Measurements from ENCODE around the gene TMPRSS4. TPM values are rescaled to one million over a fixed set of nuclear protein-coding genes. Genes with fewer than 3 reads are reported as not detected.
A peak's percentile ranks its signal among the peaks of the same experiment; 100 is the strongest.

The TMPRSS4 gene
- total RNA-seq, 1 donor from 2014 or later, result not detected

DNA sequence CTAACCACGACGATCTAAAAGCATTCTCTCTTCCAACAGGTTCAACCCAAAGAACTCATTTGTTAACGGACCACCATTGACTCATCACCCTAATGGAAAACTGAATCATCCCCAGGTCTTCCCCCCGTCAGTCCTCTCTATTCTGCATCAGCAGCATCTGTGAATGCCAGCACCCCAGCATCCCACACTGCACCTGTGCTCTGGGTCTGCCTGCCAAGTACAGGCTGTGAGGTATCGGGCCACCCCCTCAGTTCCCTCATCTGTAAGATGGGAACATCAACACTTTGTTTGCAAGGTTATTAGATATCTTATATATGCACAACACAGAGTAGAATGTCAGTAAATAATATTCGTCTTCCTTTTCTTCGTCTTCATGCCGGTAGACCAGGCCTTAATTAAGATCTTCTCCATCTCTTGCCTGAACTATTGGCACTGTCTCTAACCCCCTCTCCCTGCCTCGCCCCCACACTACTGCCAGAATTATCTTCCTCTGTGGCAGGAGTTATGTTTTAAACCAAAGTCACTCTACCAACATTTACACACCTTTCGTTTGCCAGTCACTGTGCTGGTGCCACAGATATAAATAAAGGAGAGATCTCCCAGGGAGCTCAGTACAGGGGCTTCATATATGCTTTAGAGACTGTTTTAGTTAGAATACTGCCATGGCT is 7.8 kb upstream of the TMPRSS4 start:
- DNase-seq (ENCODE audit: missing footprints), result no peak
- no peak for ATAC-seq
- intact Hi-C loops (cut with DNase I), result no loop called here

DNA sequence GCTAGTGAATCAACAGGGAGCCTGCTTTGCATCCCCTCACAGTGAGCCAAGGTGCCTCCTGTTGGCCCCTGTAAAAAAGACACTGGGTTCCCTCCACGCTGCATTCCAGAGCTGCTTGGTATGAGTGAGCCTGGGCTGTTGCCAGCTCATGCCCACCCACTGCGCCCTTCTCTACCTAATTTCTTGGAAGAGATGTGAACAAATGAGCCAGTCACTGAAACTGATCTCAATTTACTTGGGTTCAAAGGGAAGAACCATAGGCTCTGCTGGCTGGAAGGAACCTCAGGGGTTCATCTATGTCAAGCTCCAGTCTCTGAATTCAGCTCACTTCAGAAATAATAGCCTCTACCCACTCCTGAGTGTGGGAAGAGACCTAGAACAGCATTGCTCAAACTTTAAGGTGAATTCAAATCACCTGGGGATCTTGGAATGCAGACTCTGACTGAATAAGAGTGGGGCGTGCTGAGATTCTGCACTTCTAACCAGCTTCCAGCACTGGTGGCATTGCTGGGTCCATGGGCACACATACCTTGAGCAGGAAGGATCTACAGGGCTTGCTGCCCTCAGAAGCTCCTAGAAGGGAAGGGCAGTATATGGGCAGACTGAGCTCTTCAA is 5.4 kb upstream of the TMPRSS4 start:
- ATAC-seq, result no peak
- no peak for DNase-seq (ENCODE audit: missing footprints)
- intact Hi-C loops (cut with DNase I), result no loop called here

DNA sequence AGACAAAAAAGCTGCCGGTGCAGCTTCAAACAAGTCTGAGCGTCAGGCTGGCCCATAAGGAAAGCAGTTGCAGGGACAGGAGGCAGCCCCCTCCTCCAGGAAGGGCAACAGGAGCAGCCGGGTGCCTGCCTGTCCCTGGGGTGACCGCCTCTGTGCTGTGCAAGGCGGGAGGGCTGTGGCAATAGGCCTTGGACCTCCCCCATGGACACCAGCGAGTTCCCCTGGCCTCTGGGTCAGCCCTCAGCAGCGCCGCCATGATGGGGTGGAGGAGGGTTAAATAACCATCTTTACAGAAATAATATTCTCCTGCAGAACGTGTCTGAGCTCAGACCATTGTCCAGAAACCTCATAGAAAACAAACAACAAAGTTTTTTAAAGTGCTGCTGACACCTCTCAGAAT is 3.3 kb upstream of the TMPRSS4 start:
- DNase-seq (ENCODE audit: missing footprints) (no peak), ATAC-seq (no peak)
- intact Hi-C loops (cut with DNase I), result no loop called here

DNA sequence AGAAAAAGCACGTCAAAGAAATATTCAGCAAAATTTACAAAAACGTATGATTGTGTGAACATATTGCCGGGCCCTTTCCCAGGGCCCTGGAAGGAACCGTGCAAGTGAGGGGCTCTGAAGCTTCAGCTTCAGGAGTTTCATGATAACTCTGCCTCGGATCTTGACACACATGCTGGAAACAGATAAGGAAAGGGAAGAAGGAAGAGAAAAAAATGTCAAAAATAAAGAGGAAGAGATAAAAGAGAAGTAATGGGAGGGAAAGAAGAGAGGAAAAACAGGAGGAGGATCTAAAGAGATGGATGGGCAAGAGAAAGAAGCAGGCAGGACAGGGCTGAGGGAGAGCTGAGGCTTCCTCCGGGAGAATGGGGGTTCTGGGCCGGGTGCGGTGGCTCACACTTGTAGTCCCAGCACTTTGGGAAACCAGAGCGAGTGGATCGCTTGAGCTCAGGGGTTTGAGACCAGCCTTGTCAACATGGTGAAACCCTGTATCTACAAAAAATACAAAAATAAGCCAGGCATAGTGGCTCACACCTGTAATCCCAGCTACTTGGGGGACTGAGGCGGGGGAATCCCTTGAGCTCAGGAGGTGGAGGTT is 2.7 kb upstream of the TMPRSS4 start:
- DNase-seq (ENCODE audit: missing footprints) (no peak), ATAC-seq (no peak)
- intact Hi-C loops (cut with DNase I), result no loop called here

DNA sequence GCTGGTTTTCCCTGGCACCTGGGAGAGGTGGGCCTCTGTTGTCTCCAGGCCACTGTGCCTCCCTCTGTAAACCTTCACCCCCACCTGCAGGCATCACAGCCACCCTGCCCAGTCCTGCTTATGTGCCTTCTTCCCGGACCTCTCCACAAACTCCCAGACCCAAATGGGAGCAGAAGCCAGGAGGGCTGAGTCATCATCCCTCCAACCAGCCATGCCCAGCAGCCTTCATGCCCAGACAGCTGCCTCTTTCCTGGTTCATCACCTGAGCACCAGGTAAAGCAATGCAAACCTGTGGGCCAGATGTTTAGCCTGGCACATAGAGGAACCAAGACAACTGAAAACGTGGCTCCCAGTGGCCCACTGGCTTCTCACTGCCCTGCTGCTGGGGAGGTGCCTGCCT is 2.1 kb upstream of the TMPRSS4 start:
- DNase-seq (ENCODE audit: missing footprints) (no peak), ATAC-seq (no peak)
- intact Hi-C loops (cut with DNase I), result no loop called here

DNA sequence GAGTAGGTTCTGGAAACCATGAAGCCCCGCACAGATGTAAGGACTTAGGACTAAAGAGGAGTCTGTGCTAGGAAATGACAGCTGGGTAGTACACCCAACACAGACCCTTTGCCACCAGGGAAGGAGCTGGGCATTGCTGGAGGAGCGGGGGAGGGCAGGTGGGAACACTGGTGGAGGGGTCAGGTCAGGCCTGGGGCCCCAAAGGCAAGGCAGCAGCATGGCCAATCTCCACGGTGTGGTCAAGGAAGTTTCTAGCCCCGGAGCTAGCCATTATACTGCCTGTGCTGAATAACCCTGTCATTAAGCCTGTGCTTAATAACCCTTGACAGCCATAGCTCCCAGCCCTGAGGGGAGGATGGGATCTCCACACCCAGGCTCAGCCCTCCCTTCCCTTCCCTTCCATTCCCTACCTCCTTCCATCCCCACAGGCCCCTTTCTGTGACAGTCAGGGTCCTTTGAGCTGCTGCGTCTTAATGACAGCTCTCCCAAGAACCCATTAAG is 2.1 kb downstream of the TMPRSS4 start:
- DNase-seq (ENCODE audit: missing footprints), result no peak

DNA sequence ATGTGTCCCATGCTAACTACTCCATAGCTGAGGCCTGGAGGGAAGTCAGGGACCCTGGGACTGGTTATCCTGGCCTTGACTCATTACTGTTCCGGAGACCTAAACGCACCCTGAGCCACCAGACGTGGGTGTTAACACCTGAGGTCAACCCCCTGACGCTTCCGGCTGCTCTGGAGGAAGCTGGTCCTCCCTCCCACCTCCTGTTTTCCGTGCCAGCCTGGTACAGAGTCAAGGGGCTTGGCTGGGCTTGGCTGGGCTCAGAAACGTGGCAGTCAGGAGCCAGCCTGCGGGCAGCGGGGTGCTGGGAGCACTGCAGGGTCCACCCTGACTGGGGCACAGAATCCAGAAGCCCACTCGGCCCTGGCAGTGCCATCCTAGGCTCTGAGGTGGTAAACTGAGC is 2.6 kb downstream of the TMPRSS4 start:
- no peak for ATAC-seq
- intact Hi-C loops (cut with DNase I), result no loop called here
- no peak for DNase-seq (ENCODE audit: missing footprints)

More for the DNA sequence above, 2.1 kb downstream of the TMPRSS4 start:
- intact Hi-C loops (cut with DNase I), result no loop called here
- ATAC-seq, result no peak

DNA sequence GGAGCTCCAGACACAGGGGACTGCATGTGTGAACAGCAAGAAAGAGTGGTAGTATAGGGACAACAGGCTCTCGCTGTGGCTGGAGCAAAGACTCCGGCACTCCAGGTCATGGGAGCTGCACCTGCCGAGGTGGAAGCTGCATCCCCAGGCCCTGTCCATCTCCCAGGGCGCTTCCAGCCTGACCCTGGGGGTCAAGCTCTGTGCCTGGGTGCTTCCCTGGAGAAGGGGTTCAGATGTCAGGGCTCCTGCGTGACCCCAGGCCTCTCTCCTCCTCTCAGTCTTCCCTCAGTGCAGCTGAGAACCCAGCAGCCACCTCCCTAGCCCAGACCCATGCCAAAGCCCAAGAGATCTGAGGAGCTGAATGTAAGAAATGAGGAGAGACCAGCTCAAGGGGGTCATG is 3.4 kb downstream of the TMPRSS4 start:
- intact Hi-C loops (cut with DNase I), result no loop called here
- no peak for DNase-seq (ENCODE audit: missing footprints)
- ATAC-seq, result no peak

DNA sequence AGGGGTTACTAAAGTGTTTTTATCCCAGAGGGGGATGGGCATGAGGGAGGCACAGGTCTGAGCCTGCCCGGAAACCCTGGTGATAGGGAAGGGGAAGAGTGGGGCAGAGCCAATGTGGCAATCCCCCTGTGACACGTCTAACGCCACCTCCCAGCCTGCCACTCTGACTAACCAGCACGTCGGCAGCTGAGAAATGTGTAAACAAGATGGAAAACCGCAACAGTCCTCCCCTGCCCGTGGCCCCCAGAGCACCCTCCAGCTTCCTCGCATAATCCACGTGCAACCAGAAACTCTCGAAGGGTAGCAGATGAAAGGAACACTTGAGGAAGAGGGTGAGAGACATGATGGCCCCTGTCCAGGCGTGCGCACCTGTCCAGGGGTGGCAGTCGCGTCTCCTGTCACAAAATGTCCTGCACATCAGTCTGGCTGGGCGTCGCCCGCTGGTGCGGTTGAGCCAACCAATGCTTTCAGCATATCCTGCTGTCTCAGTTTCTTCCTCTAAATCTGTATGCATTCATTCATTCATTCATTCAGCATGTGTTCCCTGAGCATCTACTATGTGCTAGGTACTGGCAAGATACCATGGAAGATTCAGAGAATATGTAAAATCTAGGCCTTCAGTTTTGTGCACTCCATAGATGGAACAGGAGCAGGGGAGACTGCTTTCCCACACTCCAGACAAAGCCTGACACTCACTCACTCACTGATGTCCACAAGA is 4.5 kb downstream of the TMPRSS4 start:
- intact Hi-C loops (cut with DNase I), result no loop called here
- no peak for DNase-seq (ENCODE audit: missing footprints)
- no peak for ATAC-seq

DNA sequence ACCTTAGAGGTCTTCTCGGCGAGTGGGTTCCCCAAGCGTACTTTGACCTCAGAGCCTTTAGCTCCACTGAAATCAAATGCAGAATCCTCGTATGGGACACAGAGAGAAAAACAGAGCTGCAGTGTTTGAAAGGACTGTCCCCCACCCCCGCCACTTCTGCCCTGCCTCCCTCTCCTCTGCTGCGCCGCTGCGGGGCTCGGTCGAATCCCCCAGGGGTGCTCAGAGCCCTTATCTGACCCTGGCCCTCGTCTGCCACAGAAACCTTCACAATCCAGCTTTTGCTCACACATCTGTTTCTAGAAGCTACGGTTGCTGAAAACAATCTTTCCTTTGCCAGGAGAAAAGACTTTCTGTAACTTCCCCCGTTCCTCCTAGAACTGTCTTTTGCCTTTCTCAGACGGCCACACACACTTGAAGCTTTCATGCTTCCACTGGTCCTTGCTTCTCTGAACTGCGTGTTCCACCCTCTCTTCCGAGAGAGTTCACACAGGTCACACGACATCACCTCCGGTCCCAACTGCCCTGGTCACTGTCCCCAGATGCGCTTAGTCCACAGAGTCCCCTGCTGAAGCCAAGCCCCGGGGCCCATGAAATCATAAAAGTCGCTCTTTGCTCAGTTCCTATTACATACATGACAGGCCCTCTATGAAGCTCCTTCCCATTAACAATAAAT is 6.1 kb downstream of the TMPRSS4 start:
- DNase-seq (ENCODE audit: missing footprints) (no peak), ATAC-seq (peak; percentile 29)
- intact Hi-C loops (cut with DNase I), result no loop called here

DNA sequence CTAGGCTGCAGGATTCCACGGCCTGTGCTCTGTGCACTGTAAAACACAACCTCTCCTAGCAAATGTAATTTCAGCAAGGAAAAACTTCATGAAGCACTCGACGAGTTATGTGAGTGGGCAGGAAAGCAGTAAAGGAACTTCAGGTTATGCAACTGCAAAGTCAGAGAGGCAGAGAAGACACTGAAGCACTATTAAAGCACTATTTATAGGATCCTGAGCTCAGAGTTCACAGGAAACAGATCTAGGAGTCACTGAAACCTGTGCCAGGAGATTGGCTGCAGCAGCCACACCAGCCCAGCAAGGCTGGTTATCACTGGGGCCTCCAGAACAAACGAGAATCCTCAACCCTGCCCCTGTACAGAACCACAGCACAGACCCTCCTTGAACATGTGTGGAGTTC is 7.4 kb downstream of the TMPRSS4 start:
- DNase-seq (ENCODE audit: missing footprints), result no peak
- intact Hi-C loops (cut with DNase I), result no loop called here
- peak; percentile 69 for ATAC-seq

DNA sequence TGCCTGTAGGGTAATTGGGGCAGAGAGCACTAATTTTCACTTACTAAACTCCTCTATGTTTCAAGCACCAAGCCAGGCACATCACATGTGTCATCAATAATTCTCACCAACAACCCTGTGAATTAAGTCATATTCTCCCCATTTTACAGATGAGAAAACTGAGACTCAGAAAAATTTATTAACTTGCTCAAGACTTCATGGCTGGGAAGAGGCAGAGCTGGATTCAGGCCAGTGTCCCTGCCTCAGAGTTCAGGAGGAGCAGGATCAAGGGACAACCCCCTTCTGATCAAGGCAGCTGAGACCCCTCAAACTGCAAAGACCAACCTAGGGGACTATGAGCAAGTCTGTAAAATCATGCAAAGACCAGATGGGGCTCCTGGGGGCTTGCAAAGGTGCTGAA is 7.8 kb downstream of the TMPRSS4 start:
- intact Hi-C loops (cut with DNase I), result no loop called here
- ATAC-seq (no peak), DNase-seq (ENCODE audit: missing footprints) (no peak)

DNA sequence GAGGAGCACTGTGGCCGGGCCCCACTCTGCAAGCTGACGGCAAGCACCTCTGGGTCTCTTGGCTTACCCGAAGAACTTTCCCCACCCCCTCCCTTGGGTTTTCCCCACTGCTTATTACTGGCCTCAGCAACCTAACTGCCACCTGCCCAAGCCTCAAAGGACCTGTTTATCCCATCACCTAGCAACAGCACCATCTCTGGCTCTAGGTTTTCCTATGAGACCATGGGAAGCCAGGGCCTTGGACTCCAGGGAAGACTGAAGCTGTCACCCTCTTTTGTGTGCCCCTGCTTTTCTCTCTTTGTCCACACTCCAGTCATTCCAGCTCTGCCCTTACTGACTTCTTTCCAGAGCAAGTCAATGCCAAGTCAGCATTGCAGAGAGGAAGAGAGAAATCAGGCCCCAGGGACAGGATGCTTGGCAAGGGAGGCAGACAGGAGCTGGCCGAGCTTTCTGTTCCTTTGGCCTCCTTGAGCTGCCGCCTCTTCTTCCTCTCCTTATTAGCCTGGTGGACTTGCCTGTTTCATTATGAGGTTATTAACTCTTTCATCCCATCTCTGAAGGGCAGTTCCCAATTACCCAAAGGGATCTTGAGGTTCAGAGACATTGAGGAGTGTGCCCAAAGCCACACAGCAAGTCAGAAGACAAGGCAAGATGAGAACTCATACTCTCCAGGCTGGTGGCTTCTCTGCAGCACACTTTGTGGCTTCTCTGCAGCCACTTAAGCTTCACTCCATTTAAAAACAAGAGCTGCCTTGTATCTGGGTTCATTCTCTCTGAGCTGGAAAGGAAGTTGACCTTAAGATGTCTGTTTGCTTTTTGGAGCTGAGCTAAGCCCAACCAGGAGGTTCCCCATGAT is 10.3 kb downstream of the TMPRSS4 start, which contains the start of gene SMIM35:
Gene SMIM35, minus strand, starts transcription at position 51 of the 856 bp plus-strand sequence. CDS start 206 bp downstream, outside the sequence.
- ATAC-seq (peak; percentile 24), DNase-seq (ENCODE audit: missing footprints) (no peak)
- intact Hi-C loops (cut with DNase I), result no loop called here

DNA sequence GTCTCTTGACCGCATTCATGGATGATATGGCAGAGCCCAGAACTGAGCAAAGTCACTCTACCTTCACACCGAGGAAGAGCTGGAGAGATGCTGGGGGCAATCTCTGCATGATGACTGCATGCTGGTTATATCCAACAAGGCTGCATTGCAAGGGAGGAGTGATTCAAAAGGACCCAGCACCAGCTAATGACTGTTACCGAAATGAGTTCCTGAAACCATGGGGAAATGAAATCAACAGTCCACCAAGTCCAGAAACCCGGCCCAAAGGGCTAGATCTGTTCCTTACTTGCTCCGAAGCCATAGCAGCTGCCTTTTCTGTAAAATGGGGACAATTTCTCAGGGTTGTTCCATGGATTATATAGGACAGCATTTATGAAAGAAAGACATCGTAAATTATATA is 11.1 kb downstream of the TMPRSS4 start:
- no peak for DNase-seq (ENCODE audit: missing footprints)
- no peak for ATAC-seq
- intact Hi-C loops (cut with DNase I), result no loop called here

DNA sequence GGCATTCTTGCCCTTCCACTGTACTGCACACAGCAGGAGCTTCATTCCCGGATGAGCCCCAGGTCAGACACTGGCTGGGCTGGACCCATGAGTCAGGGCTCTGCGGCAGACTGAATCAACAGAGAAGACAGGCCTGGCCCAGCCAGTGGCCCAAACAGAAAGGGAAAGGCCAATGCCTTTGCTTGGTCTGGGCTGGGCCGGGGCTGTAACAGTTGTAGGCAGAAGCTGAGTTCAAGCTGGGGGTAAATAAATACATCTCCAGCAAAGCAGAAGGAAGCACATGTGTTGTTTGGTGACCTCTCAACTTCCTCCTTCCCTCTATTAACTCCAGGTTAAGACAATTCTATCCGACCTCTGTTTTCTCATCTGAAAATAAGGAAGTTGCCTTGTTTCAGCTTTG is 11.7 kb downstream of the TMPRSS4 start:
- intact Hi-C loops (cut with DNase I), result no loop called here
- ATAC-seq, result peak; percentile 51

DNA sequence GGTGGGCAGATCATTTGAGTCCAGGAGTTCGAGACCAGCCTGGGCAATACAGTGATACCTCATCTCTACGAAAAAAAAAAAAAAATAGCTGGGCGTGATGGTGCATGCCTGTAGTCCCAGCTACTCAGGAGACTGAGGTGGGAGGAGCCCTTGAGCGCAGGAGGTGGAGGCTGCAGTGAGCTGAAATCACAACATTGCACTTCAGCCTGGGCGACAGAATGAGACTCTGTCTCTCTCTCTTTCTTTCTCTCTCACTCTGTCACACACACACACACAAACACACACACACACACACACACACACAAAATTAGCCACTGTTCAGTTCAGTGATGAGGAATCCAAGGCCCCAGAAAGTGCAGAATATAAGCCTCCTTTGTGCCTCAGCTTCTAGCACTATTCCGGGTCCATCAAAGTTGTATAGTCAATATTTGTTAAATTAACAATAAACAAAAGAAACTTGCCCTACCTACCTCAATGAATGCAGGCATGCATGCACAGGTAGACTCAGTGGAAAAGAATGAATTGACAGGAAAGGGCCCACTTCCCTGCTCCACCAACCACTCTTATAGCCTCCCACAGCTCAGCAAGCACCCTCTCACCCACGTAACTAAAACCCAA is 13.8 kb downstream of the TMPRSS4 start:
- ATAC-seq, result no peak
- no peak for DNase-seq (ENCODE audit: missing footprints)
- intact Hi-C loops (cut with DNase I), result no loop called here

More for the DNA sequence above, 11.7 kb downstream of the TMPRSS4 start:
- DNase-seq (ENCODE audit: missing footprints), result peak; percentile 77

DNA sequence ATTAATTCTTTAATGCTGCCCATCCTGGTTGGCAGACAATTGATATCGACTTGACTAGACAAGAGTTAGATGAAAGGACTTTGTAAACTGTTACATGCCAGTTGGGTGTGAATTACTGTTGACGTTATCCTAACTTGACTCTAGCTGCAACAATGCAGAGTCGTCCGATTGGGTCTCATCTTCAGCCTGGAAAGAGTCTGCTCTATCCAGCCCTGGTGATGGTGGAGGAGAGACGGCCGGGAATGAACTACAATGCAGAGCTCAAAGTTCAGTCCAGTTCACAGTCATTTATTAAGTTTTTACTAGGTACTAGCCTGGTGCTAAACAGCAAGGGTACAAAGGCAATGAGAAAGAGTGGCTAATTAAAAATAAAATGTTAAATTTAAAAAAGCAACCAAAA is 14.8 kb downstream of the TMPRSS4 start:
- ATAC-seq, result no peak
- intact Hi-C loops (cut with DNase I), result no loop called here
- no peak for DNase-seq (ENCODE audit: missing footprints)
